NCI-H345 (cell line): ENCODE data around the gene SOBP.
A peak's percentile ranks its signal among the peaks of the same experiment; 100 is the strongest.
"Not testable (repeated sequence)": the region's sequence is repeated elsewhere in the genome, so short reads cannot be mapped to it uniquely, and the experiment has no call there.

Source experiments
- DNase-seq: peaks from one replicate; lab custom pipeline; 2025; lab: John Stamatoyannopoulos, UW

Gene SOBP

DNA sequence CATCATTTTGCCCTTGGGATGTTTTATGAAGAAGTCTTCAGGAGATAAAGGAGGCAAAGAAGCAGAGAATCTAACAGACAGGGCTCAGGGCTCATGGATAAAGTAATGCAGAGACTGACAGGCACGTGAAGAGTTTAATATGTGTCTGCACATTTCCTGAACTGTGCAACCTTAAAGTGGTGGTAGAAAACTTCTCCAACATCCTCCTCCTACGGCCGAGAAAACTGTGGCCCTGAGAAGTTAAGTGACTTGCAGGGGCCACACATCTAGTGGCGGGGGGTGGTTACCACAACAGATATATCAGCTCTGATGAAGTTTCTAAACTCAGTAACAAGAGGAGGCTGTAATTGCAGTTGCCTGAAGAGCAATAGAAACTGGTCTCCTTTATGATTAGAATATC, 61.0 kb downstream of the SOBP start:
- no peak for DNase-seq

DNA sequence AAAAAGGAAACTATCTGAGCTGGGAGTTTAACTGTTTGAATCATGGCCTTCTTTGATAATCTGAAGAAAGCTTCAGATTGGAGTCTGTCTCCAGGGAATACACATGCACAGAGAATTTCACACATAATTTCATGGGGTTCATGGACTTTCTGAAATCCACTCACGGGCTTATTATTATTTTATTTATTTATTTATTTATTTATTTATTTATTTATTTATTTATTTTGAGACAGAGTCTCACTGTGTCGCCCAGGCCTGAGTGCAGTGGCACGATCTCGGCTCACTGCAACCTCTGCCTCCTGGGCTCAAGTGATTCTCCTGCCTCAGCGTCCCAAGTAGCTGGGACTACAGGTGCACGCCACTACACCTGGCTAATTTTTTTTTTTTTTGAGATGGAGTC, 63.2 kb downstream of the SOBP start:
- not testable (repeated sequence) for DNase-seq

DNA sequence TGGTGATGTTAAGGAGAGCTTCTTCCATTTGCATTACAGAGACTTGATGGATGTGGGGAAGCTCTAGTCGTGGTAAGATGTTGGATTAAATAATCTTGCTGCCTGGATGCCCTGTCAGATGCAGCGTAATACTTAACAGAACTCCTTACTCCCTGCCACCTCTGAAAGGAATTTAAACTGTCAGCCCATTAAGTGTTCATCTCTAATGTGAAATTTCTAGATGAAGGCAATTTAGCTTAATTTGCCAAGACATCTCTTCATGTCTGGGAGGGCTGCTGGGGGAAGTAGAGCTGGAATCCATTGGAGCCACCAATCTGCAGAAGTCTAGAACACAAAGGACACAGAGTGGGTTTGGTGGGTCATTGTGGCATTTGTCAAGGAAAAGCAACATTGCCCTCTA, 64.4 kb downstream of the SOBP start:
- DNase-seq: no peak

DNA sequence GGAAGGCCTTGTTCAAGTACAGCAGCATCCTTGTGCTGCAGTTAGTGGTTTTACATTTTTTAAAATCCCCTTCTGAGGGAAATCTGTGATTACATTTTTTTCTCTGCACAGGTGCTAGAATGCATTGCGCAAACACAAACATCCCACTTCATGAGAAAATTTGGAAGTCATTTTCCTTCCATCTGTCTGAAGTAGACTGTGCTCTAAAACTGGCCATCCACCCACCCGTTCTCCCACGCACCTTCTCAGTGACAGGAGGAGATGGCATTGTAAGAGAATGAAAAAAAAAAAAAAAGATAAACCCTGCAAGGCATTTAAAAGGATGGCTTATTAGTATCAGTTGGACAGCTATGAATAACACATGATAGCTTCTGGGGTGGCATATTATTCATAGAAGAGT, 65.0 kb downstream of the SOBP start:
- no peak for DNase-seq

DNA sequence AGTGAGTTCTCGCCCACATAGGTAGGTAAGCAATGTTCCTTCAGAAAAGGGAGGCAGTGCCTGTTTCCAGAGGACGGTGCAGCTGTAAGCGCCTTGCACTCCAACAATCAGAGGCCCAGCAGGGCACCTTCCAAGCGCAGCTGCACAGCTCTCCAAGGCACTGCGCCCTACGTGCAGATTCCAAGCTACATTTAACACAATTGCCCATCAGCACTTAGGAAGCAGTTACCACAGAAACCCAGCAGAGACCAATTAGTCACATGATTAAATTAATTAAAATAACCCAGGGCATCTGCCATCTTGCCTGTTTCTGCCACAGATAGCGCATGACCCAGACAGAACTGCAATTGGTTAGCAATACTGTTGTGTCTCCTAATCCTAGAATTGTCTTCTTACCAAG, 65.5 kb downstream of the SOBP start:
- DNase-seq: peak; percentile 92

DNA sequence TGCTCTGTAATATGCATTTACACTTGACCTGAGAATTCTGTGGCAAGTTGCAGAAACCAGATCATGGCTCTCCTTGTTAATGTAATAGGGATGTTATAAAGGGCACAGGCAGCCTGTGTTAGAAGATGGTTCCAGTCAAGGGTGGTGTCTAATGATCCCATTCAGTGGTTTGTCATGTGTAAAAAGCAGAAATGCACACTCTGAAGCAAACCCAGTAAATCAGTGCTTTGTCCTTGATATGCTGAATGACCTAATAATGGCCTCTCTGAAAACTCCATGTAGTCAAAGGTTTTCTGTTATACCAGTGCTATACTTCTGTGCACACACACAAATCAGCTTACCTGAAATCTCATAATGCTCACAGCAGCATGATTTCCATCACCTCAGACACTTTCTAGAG, 66.2 kb downstream of the SOBP start:
- DNase-seq: no peak

DNA sequence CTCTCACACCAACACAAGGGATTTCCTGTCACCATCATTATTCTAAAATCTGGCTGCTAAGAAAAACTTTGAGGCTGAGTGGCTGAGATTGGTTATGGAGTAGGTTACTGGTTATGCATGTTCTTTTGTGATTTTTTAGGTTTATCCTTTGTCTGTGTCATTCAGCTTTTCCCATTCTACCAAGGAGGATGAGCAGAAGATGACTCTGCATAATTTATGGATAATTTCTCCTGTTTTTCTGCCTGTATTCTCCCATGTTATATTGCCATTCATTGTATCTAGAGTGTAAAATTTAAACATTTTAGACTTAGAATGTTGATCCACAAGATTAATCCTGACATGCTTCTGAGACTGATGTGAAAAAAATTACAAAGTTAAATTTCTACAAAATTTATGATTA, 67.8 kb downstream of the SOBP start:
- no peak for DNase-seq

DNA sequence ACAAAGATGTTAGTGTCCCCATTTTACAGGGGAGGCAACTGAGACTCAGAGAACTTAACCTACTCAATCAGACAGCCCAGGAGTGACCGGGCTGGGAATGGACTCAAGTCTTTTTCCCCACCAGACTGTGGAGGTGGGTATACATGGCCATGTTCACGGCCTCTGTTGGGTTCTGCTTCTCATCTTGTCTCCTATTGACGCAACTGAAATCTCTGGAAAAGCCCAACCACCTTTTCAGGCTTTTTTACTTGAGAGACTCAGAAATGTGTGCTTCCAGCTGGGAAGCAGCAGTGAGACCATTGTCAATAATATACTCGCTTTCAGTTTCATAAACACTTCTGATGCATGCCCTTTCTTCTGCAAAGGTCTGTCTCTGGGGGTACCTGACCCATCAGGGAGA, 70.7 kb downstream of the SOBP start:
- peak; percentile 68 for DNase-seq

DNA sequence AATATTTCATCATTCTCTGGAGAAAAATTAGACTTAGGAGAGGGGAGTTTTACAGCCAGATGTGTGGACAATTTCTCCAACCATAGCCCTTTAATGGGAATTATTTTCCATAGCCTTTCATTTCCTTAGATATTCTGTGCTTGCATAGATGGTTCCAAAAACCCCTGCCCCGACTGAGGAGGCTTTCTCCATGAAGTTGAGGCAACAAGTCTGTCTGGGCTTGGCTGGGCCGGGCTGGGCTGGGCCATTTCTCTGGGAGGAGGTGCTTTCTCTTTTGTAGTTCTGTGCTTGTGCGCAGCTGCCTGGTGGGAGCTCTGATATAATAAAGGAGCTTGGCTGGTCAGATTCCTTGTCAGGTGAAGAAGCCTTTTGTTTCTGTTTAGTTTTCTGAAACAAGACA, 71.4 kb downstream of the SOBP start:
- peak; percentile 35 for DNase-seq

DNA sequence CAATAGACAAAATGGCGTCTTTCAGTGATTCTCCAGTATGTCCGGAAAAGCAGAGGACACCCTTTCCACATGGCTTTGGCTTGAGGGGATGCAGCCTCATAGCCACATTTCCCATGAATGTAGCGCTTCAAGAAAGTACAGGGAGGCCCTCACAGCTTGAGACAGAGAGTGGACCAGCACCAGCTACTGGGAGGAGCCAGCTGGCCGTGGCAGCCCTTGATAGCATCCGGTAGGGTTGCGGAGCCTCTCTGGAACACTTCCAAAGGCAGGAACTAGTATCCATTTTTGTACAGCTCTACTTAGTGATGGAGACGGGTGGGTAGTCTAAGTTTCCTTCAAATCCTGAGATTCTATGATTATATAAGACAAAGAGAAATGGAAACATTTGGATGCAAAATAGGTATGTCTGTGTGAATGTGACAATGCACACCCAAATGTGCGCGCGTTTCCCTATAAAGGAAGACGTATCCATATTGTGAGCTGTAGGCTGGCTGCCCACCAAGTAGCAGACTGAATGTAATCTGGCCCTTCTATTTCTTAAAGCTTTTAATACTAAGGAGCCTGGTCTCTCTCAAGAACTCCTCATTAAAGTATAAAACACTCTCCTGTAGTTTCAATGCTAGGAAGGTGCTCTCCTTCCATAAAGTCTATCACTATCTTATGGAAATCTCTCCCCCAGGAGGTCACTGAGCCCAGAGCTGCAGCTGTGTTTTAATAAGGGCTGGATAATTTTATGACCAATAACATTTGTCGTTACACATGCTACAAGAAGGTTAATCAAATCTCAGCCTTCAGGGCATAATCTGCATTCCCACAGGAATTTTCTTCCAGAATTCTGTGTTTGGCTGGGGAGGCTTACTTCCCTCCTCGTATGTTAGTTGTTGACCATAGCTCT, 74.0 kb downstream of the SOBP start:
- DNase-seq: no peak

DNA sequence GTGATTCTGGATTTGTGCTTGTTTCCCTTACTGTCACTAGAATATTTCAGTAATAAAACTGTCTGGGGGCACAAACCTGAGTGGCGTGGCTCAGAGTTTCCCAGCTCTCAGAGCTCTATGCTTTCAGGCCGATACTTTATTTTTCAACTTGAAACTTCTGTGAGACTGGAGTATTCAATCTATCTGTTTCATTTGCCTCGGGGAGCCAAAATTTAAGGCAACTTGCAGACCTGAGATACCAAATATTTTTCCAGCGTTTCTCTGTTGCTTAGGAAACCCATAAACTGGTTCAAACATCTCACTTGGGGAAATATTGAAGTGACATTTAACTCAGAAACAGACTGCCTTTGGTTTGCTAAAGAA, 74.7 kb downstream of the SOBP start:
- DNase-seq: no peak

DNA sequence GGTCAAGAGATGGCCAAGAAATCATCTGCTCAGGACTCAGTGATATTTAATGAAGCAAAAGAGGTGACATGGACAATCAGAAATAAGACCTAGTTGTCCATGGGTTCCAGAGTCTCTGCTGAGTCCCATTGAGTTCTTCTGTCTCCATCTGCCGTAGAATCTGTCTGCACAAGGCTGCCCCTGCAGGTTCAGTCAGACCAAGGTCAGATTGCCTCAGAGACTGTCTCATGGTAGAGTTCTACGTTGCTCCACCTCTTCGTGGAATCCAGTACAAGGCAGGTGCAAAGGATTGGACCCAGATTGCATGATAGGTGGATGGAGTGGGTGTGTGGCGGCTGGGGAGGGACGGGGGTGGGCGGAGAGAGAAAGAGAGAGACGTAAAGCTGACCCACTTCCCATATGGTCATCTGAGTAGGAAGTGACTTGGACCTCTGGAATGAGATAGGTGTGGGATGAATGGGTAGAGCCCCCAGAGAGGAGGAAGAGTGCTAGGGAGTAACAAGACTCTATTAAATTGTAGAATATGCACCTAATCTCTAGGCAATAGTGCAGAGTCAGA, 75.3 kb downstream of the SOBP start:
- DNase-seq: no peak

DNA sequence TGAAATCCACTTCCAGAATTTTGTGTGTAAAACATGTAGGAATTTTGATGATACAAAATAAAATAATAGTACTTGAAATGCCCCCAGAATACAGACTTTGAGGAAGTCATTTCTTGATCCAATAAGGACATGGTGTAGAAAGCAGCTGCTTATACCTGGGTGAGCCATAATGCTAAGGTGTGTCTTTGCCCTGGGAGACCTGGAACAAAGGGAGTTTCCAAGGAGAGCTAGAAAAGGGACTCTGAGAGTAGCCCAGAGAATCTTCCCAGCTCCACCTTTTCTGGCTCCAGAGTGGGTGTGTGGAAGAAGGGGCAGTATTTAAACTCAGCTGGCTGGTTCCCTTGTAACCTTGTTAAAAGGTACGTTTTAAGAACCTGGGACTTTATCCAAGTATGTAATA, 77.7 kb downstream of the SOBP start:
- no peak for DNase-seq

DNA sequence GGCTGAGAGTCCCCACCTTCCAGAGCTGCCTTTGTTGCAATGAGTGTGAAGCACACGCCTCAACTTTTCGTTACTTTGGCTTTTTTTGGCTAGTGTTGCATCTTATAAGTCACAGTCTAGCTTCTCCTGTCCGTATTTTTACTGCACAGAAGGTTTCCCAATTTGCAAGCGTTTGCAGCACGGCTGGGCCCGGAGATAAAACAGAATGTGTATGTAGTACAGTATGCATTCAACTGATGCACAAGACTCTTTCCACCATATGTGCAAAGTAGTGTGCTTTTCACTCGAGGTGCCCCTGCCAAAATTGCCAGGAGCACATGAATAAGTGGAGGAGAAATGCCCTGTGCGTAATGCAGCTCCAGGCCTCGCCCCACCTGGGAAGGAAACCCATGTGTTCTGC, 79.6 kb downstream of the SOBP start:
- no peak for DNase-seq

DNA sequence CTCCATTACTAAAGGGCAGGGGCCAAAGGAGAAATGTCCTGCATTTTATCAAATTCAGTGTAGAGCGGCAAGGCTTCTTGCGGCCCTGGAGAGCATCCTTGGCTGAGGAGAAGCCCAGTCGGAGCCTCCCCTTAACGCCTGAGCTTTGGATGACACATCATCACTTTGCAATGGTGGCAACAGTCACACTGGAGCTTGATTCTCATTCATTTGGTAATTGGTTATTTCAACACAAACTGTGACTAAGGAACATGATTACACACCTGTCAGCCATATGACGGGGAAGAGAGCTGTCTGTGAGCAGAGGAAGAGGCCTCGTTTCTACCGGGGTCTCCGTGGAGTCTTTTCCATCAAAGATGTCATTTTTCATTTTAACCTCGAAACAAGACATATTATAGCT, 81.4 kb downstream of the SOBP start:
- DNase-seq: no peak

DNA sequence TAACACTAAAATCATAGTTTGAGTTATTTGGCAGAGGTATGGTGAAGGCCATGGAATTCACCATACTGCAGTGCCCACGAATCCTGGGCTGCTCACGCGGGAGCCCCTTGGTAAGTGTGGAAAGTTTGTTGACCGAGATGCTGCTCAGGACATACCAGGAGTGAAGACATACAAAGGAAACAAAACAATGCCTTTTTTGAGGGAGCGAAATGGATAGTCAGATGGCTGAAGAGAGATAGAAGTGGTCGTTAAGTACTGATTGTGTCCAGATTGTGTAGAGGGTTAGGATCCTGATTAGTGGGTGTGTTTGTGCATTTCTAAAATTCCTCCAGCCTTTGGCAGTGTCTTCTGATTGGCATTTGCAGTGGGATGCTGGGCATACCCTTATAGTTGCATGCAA, 83.0 kb downstream of the SOBP start:
- DNase-seq: no peak

DNA sequence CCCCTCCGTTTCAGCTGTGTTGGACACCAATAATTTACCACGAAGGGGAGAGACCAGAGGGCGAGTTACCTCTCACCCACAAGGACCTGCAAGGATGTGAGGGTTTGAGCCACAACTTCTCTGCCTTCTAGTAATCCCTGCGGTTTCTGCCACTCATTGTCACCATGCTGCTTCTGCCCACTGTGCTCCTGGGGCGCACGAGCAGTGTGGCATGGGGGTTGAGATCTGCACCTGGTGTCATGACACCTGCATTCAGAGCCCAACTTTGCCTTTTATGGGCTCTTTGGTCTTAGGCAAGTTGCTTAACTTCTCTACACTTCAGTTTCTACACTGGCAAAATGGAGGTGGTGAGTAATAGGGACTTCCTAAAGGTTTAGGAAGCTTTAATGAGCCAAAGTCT, 84.9 kb downstream of the SOBP start:
- DNase-seq: no peak

DNA sequence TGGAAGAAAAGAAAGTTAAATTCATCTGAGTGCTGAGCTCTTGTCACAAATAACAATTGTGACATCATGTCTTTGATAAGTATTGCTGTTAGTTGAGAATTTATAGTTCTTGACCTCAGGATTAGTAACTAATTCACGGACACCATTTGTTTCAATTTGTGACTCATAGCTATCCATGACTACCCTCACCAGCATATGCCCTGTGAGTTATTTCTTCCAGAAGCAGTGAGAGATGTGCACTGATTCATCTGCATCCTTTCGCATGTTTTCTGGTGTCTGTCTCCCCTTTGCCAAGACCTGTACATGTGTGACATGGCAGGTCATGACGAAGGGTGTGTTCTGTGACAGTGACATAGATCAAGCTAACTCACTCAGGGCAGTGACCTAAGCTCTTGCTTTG, 86.9 kb downstream of the SOBP start:
- no peak for DNase-seq

DNA sequence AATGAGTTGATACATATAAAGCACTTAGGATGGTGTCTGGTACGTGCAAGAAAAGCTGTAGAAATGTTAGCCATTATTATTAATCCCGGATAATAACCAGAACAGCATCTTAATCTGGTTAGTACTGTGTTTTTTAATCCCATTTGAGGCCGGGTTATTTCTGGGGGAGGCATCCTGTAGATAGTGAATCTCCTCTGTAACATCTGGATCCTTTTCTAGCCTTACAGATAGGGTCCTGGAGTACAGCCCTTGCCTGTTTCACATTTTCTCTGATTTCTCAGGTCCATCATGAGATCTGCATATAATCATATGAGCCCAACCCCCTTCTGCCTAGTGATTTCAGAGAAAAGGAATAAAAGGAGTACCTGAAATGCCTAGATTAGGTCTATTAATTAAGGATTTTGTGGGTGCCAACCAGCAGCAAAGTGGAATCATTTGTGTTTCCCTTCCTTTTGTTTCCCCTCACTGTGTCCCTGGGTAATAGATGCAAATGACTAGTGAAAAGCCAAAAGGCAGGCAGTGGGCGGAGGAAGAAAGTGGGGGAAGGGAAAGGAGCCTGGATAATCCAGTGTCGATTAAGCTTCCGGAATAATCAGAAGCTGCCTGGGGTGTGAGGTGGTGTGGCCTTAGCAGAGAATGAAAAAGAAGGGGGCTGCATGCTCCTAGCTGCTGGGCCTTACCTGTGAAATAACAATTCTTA, 88.9 kb downstream of the SOBP start:
- DNase-seq: no peak

DNA sequence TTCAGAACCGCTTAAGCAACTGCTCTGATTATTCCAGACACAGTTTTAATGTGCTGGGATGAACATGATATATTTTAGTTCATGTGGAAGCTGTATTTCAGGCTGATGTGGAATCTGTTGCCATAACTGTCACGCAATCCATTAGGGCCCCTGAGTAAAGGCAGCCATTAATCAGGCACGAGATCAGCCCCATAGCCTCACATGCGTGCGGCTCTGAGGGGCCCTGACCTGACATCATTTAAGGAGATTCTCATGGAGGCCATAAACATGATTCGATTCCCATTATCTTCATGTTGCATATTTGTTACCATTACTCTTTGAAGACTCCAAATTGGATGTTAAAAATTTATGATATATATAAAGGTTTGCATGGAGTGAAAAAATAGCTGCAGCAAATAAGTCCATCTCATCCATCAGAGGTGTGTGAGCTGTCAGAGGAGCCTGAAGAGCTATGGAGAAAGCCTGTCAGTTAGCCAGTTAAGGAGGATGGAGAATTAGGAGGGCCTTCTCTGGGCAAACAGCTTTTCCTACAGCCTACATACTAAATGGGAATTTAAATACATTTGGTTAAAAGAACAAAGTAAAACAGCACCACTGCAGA, 89.6 kb downstream of the SOBP start:
- no peak for DNase-seq

DNA sequence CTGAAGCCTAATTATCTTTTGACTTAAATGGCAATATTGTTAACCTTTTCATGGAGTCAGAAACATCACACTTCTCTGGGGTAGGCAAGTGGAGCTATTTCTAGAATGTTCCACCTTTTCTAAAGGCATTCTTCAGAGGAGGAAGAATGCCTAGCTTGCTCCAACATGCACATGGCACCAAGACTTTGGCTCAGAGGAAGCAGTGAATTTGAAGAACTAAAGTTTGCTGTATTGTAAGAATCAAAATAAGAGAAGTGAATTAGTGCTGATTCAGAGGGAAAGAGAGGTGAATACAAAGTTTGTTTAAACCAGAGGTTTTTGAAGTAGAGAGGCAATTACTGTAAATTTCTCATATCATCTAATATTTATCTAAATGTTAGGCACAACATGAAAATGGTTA, 92.2 kb downstream of the SOBP start:
- DNase-seq: no peak

DNA sequence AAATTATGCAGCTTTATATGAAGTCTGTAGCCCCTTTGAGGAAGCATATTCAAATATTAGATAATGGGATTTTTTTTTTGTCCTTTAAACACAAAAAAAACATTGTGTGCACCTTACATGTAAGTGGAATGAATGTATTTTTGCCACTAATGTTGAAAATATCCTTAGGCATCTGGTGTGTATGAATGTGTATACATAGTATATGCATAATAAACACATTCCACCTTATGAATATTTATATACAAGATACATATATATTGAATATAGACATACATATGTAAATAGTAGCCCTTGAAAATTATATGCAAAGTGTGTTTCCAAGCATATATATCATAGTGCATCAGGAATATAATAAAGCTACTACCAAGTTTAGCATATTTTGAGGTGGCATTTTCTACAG, 94.8 kb downstream of the SOBP start:
- no peak for DNase-seq

DNA sequence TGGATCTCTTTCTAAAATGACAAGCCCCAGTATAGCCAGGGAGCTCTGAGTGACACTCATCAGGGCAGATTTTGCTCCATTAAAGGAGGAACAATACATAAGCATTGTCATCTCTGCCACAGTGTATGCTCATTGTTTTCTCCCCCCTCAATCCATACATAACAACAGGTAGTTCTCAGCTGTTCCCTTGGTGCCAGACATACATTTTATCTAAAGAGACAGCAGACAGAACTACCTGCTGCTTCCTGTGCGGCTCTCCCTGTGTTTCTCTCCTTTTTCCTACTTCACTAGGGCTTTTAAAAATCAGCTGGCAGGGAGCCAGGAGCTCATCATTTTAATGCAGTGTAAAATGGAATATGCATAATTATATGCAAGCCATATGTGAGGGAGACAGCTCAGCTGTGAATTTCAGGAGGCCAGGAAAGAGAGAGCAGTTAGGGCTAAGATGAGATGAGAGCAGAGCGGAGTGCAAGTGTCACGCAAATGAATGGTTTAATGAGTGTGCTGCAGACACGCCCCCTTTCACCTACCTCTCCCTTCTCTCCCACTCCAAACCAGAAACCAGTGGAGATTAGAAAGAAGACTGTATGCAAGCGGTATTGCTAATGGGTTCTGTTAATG, 96.0 kb downstream of the SOBP start:
- peak; percentile 71 for DNase-seq
